HepG2 (cell line): ENCODE results near the gene SEC23IP. TPM values are rescaled to one million over a fixed set of nuclear protein-coding genes. Genes with fewer than 3 reads are reported as not detected.

Experiments used
- BRF2 ChIP-seq: sonication (generic); formaldehyde crosslinking; IDR thresholded peaks from 2 replicates; pipeline ENCODE4 v1.8.1; 2022; ENCODE audit warnings: mild to moderate bottlenecking, missing genetic modification reagents
- DMAP1 ChIP-seq: IDR thresholded peaks from 2 replicates; pipeline ENCODE4 v1.6.1; 2016
- ESRRA ChIP-seq: sonication (generic); formaldehyde crosslinking; IDR thresholded peaks from 2 replicates; pipeline ENCODE4 v1.5.1; 2020; ENCODE audit warnings: mild to moderate bottlenecking, low read depth, missing genetic modification reagents
- FIP1L1 ChIP-seq: fragments of 200-400 bp; formaldehyde crosslinking; IDR thresholded peaks from 2 replicates; pipeline ENCODE4 v1.6.1; 2018; ENCODE audit warnings: low read depth, mild to moderate bottlenecking, low read length, moderate library complexity, borderline replicate concordance; ENCODE audit not compliant: insufficient read depth
- HDAC1 ChIP-seq: sonication (generic); formaldehyde crosslinking; IDR thresholded peaks from 2 replicates; pipeline ENCODE4 v1.5.1; 2020; ENCODE audit warnings: mild to moderate bottlenecking, missing genetic modification reagents
- LCORL ChIP-seq, 2 experiments: fragments of 450-650 bp in 1 of 2; sonication (generic) in 1 of 2; formaldehyde crosslinking in 1 of 2; IDR thresholded peaks; 2 replicates each; pipeline versions ENCODE4 v1.5.0 to v1.6.1; 2017 to 2020; ENCODE audit warnings: antibody characterized with exemption in 1 of 2, missing genetic modification reagents in 1 of 2
- LRRFIP1 ChIP-seq: sonication (generic); formaldehyde crosslinking; conservative IDR thresholded peaks from 2 replicates; pipeline ENCODE4 v1.4.0; 2020; ENCODE audit warnings: missing genetic modification reagents
- MTA3 ChIP-seq: sonication (generic); formaldehyde crosslinking; IDR thresholded peaks from 2 replicates; pipeline ENCODE4 v1.4.0; 2020; ENCODE audit warnings: missing genetic modification reagents
- NR1H2 ChIP-seq: sonication (generic); formaldehyde crosslinking; IDR thresholded peaks from 2 replicates; pipeline ENCODE4 v1.8.1; 2022; ENCODE audit warnings: low read depth, missing genetic modification reagents, borderline replicate concordance
- NR2C2 ChIP-seq: sonication (generic); formaldehyde crosslinking; IDR thresholded peaks from 2 replicates; pipeline ENCODE4 v1.4.0; 2020; ENCODE audit warnings: missing genetic modification reagents, mild to moderate bottlenecking, moderate library complexity, borderline replicate concordance
- SRSF1 ChIP-seq: fragments of 200-400 bp; formaldehyde crosslinking; optimal IDR thresholded peaks from 2 replicates; pipeline ENCODE3; 2017; ENCODE audit warnings: mild to moderate bottlenecking, low read depth, low read length, moderate library complexity
- ZFP36L1 ChIP-seq: sonication (generic); formaldehyde crosslinking; IDR thresholded peaks from 2 replicates; pipeline ENCODE4 v1.8.0; 2022; ENCODE audit warnings: mild to moderate bottlenecking, missing genetic modification reagents, moderate library complexity
- ZNF460 ChIP-seq: sonication (generic); formaldehyde crosslinking; IDR thresholded peaks from 2 replicates; pipeline ENCODE4 v1.5.1; 2020; ENCODE audit warnings: missing genetic modification reagents, mild to moderate bottlenecking, borderline replicate concordance
- ZNF691 ChIP-seq: sonication (generic); formaldehyde crosslinking; IDR thresholded peaks from 2 replicates; pipeline ENCODE4 v1.4.0; 2020; ENCODE audit warnings: missing genetic modification reagents, low read depth, mild to moderate bottlenecking, borderline replicate concordance
- ZNF703 ChIP-seq: sonication (generic); formaldehyde crosslinking; IDR thresholded peaks from 2 replicates; pipeline ENCODE4 v1.5.1; 2020; ENCODE audit warnings: missing genetic modification reagents, mild to moderate bottlenecking, moderate library complexity, borderline replicate concordance
- polyA plus RNA-seq, 8 experiments: library from polyadenylated mRNA; depleted of rRNA in 3 of 8; stranded (reverse) in 7 of 8; unstranded in 1 of 8; fragments of >200 nt; fragmentation: Illumina TruSeq in 4 of 8; extraction: Trizol in 4 of 8; gene quantifications; 2 replicates each; pipeline versions ENCODE4 v1.2.1 to v1.2.3, GENCODE V29; 2011 to 2016; ENCODE audit warnings: low read depth in 4 of 8, missing spikeins in 1 of 8, mixed read lengths in 1 of 8; ENCODE audit not compliant: insufficient read depth in 1 of 8
- total RNA-seq, 5 experiments: library from RNA; depleted of rRNA; stranded (reverse); fragments of >200 nt; fragmentation: Illumina TruSeq; extraction: Trizol; gene quantifications; 2 replicates each; pipeline ENCODE4 v1.2.3, GENCODE V29; 2016; ENCODE audit warnings: low read depth in 1 of 5

SEC23IP gene
- total and polyA plus RNA-seq, 2 of the 13 experiments (the other 11 are each of a cell fraction or from before 2014, with no cell fraction given): 32.3 to 57.7 TPM

GRCh38 chr10:119872860-119873681 lies 19.5 kb upstream of the SEC23IP start (continued):
- TF ChIP-seq ZNF691 (CRISPR knock-in tag) (no peak), DMAP1 (CRISPR knock-in tag) (peak; percentile 42), NR2C2 (CRISPR knock-in tag) (peak; percentile 78), ZFP36L1 (CRISPR knock-in tag) (no peak), ZNF460 (no peak), LRRFIP1 (no peak), FIP1L1 (no peak), LCORL (IDR thresholded peaks at IDR 0.05) (no peak), LCORL (CRISPR knock-in tag; IDR thresholded peaks at IDR 0.05) (0 out of 2 replicates have a peak, but pooled peaks have one; percentile 22), ESRRA (CRISPR knock-in tag) (no peak; the same call in 1 of the 2 replicates), NR1H2 (no peak), MTA3 (no peak), SRSF1 (no peak), BRF2 (no peak; the same call in 1 of the 2 replicates), ZNF703 (0 out of 2 replicates have a peak, but pooled peaks have one; percentile 38), HDAC1 (CRISPR knock-in tag) (peak; percentile 74)
